Sigmoid colon (tissue), 3 donors: ENCODE results near the gene NDUFC1.

Experiments used
- CTCF ChIP-seq, 4 experiments: fragments of 450-650 bp in 3 of 4; fragments of 200-600 bp in 1 of 4; IDR thresholded peaks; one replicate each; pipeline ENCODE4 v1.5.1; 2016 to 2019; ENCODE audit warnings: antibody characterized with exemption in 4 of 4, mild to moderate bottlenecking in 3 of 4, moderate library complexity in 2 of 4
- POLR2A ChIP-seq, 2 donors: fragments of 450-650 bp; IDR thresholded peaks; one replicate each; pipeline ENCODE4 v1.6.1; 2016; ENCODE audit warnings: antibody characterized with exemption in 2 of 2, mild to moderate bottlenecking in 2 of 2, moderate library complexity in 2 of 2

GRCh38 chr4:139337612-139338011, 35.3 kb upstream of the NDUFC1 start:
- TF ChIP-seq CTCF (IDR thresholded peaks at IDR 0.05) (no peak), POLR2A (IDR thresholded peaks at IDR 0.05) (no peak)
